ENCODE results near the gene AP1G2.

- TF ChIP-seq CTCF (IDR thresholded peaks at IDR 0.05): no peak
- no peak for TF ChIP-seq POLR2A (IDR thresholded peaks at IDR 0.05)
These were observed 2.7 kb downstream of the AP1G2 start for GRCh38 chr14:23564876-23565275.

Measured in thyroid gland (tissue), 4 donors.